ENCODE measurements around the gene SDK2. TPM values are rescaled to one million over a fixed set of nuclear protein-coding genes. Genes with fewer than 3 reads are reported as not detected.

The SDK2 gene
- total and polyA plus RNA-seq, 2 of the 8 experiments (the other 6 are each of a cell fraction or from before 2014, with no cell fraction given) = 3.9 to 4.1 TPM

DNA sequence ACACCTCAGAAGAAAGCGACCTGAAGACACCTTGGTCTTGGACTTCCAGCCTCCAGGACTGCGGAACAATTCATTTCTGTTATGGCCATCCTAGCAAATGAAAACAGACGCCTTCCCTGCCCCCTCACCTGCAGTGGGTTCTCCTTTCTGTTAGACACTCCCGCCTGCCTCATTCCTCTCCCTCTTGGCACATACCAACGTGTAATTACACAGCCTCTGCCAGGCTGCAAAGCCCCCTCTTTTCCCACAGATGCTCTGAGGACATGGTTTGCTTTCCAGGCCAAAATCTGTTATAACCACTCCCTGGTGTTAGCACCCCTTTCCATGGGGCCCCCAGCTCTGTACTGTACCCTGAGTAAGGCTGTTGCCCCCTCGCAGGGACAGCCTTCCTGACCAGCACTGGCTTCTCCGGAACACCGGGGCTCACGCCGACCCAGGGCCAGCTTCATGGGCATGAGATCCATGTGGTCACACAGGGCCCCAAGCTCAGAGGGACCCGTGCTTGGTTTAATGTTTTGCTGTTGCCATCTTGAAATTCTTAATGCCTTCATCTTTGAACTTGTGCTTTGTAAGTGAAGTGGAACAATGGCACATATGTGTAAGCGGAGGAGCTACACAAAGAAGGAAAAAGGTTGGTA lies 64.1 kb downstream of the SDK2 start:
- Histone ChIP-seq H2BK20ac (ENCODE audit: low read length) (no peak overlapping the region), H3K79me2 (ENCODE audit: control insufficient read depth in 1 of 2, insufficient read depth in 2 of 2, low read length in 2 of 2) (no peaks in the 10 kb centered on the region), H3K23ac (ENCODE audit: insufficient read length) (no peak overlapping the region), H3K23me2 (ENCODE audit: low read depth, low read length) (no peaks in the 10 kb centered on the region), H2BK5ac (ENCODE audit: low read depth, low read length) (no peak overlapping the region), H3K56ac (replicated peaks; ENCODE audit: insufficient read length, low read depth, low read length) (no peak overlapping the region), H3K36me3 (ENCODE audit: control insufficient read depth in 2 of 4, insufficient read depth in 4 of 4, low read length in 3 of 4) (no peaks in the 10 kb centered on the region), H4K5ac (ENCODE audit: insufficient read length, low read depth, low read length) (no peak overlapping the region), H4K20me1 (replicated peaks in 1 of 2; ENCODE audit: control insufficient read depth in 1 of 2, insufficient read depth in 2 of 2, low read length in 2 of 2) (no peaks in the 10 kb centered on the region), H3K27me3 (replicated peaks in 1 of 4; ENCODE audit: control insufficient read depth in 3 of 4, extremely low read depth in 1 of 4, insufficient read depth in 3 of 4, low read length in 3 of 4) (no peaks in the 10 kb centered on the region; a peak in 1 of 7 replicates), H2BK12ac (ENCODE audit: low read depth, low read length) (no peak overlapping the region), H2BK15ac (ENCODE audit: low read length) (no peak overlapping the region), H3K79me1 (ENCODE audit: low read depth, low read length) (no peaks in the 10 kb centered on the region), H4K8ac (ENCODE audit: extremely low read depth, insufficient read depth, low read length) (no peak overlapping the region), H3K4me2 (ENCODE audit: insufficient read depth in 1 of 2, low read depth in 2 of 2, low read length in 2 of 2) (no peak overlapping the region; a peak in 1 of 4 replicates), H3K9ac (replicated peaks in 1 of 4; ENCODE audit: extremely low read depth in 1 of 4, low read depth in 3 of 4, low read length in 3 of 4) (no peak overlapping the region), H3K14ac (ENCODE audit: insufficient read length) (no peak overlapping the region), H2BK120ac (replicated peaks; ENCODE audit: low read depth, low read length) (no peak overlapping the region), H3K18ac (ENCODE audit: extremely low read depth, low read length) (no peak overlapping the region), H2AFZ (ENCODE audit: low read length) (no peak overlapping the region), H3K4me3 (ENCODE audit: extremely low read depth in 1 of 4, insufficient read depth in 2 of 4, low read depth in 3 of 4, low read length in 4 of 4) (no peak overlapping the region), H2AK5ac (ENCODE audit: low read depth, low read length) (peak overlapping the region; percentile 75; the same call in 1 of the 2 replicates), H3K4me1 (replicated peaks in 1 of 4; ENCODE audit: control insufficient read depth in 3 of 4, insufficient read depth in 4 of 4, low read length in 3 of 4) (peaks cover 0 to 7% (median under 1%) of the 10 kb centered on the region in 4 experiments; a peak in 2 of 7 replicates), H4K91ac (replicated peaks; ENCODE audit: insufficient read length, low read length) (no peak overlapping the region), H3K27ac (ENCODE audit: low read depth, low read length) (0 out of 2 replicates have a peak overlapping the region, but pooled peaks have one; percentile 18), H3K4ac (replicated peaks; ENCODE audit: insufficient read length, low read depth, low read length) (no peak overlapping the region), H3K9me3 (ENCODE audit: insufficient read depth in 2 of 2, low read depth in 1 of 2, low read length in 1 of 2) (no peaks in the 10 kb centered on the region)
- CTCF ChIA-PET (ENCODE audit: partially characterized antibody) = interaction anchor here (1.0 to 2.7 kb wide), 7 partner anchors 9 to 159 kb away, joined by 3 to 8 read pairs (median 4); no protein-coding TSS in a partner anchor
- TF ChIP-seq ATF2 (IDR thresholded peaks at IDR 0.05; ENCODE audit: low read length) (no peak), CHD1 (IDR thresholded peaks at IDR 0.05; ENCODE audit: low read depth, low read length) (no peak), E2F6 (IDR thresholded peaks at IDR 0.05) (no peak), CTCF (IDR thresholded peaks at IDR 0.05; ENCODE audit: control extremely low read depth in 1 of 3, insufficient read depth in 1 of 3, low read depth in 1 of 3, low read length in 3 of 3) (no peak)
- 80% methylated on average over 12 of the region's 12 CpGs; no CpG with 5 or more reads in 1 of the 2 experiments for WGBS, 2 experiments (ENCODE audit: extremely low coverage in 1 of 2, insufficient coverage in 1 of 2, insufficient read length in 1 of 2, insufficient replicate concordance in 2 of 2, low coverage in 1 of 2, low lambda C conversion rate in 2 of 2, missing lambda C conversion rate in 1 of 2)
- FAIRE-seq = no peak
- DNase-seq (ENCODE audit: low read depth in 1 of 2, low spot score in 2 of 2) = no peak
- POLR2A ChIA-PET (ENCODE audit: partially characterized antibody) = no interaction called here
